CD14-positive monocyte (primary cell): ENCODE data around the gene TMEM238L. TPM values are rescaled to one million over a fixed set of nuclear protein-coding genes. Genes with fewer than 3 reads are reported as not detected.

Experiments
- DNase-seq, 3 donors: peaks; one replicate each; pipeline ENCODE4 v3.0.0-alpha.2; 2011 to 2022
- H2AFZ ChIP-seq: 2 replicates; pipeline ENCODE4 v1.6.0; 2012; ENCODE audit warnings: mild to moderate bottlenecking, low read depth, low read length, inconsistent platforms; ENCODE audit not compliant: insufficient read depth, poor library complexity, severe bottlenecking
- H3K27ac ChIP-seq, 2 donors: 1 replicate in 1 of 2; 2 replicates in 1 of 2; pipeline ENCODE4 v1.5.1; 2012 to 2013; ENCODE audit warnings: low read length in 2 of 2, control low read depth in 1 of 2, inconsistent platforms in 1 of 2, low read depth in 1 of 2, mild to moderate bottlenecking in 1 of 2
- H3K27me3 ChIP-seq, 2 donors: one replicate each; pipeline versions ENCODE4 v1.6.0 to v1.6.1; 2011 to 2013; ENCODE audit warnings: low read length in 2 of 2; ENCODE audit not compliant: control insufficient read depth in 2 of 2, insufficient read depth in 2 of 2
- H3K36me3 ChIP-seq, 2 donors: replicated peaks in 1 of 2; 1 replicate in 1 of 2; 2 replicates in 1 of 2; pipeline versions ENCODE4 v1.5.1 to v1.6.1; 2012 to 2013; ENCODE audit warnings: low read length in 2 of 2, control low read depth in 1 of 2, inconsistent platforms in 1 of 2, mild to moderate bottlenecking in 1 of 2; ENCODE audit not compliant: insufficient read depth in 2 of 2, control insufficient read depth in 1 of 2
- H3K4me1 ChIP-seq, 2 donors: 1 replicate in 1 of 2; 2 replicates in 1 of 2; pipeline versions ENCODE4 v1.5.1 to v1.6.1; 2012 to 2013; ENCODE audit warnings: low read length in 2 of 2, control low read depth in 1 of 2, inconsistent platforms in 1 of 2, mild to moderate bottlenecking in 1 of 2, moderate library complexity in 1 of 2; ENCODE audit not compliant: insufficient read depth in 2 of 2, control insufficient read depth in 1 of 2
- H3K4me2 ChIP-seq: replicated peaks from 2 replicates; pipeline ENCODE3; 2012; ENCODE audit warnings: low read length, moderate library complexity, mild to moderate bottlenecking; ENCODE audit not compliant: poor library complexity, severe bottlenecking; ENCODE audit errors: extremely low read depth
- H3K4me3 ChIP-seq, 3 experiments: fragments of 200-600 bp in 1 of 3; sonication (generic) in 1 of 3; replicated peaks in 1 of 3; 1 replicate in 2 of 3; 2 replicates in 1 of 3; pipeline ENCODE4 v1.5.1; 2011 to 2013; ENCODE audit warnings: low read length in 3 of 3, mild to moderate bottlenecking in 3 of 3, control low read depth in 2 of 3, low read depth in 2 of 3, inconsistent platforms in 1 of 3, moderate library complexity in 1 of 3
- H3K79me2 ChIP-seq: 2 replicates; pipeline ENCODE4 v1.6.0; 2012; ENCODE audit warnings: mild to moderate bottlenecking, control low read depth, inconsistent platforms, low read length, moderate library complexity; ENCODE audit not compliant: insufficient read depth
- H3K9ac ChIP-seq: 2 replicates; pipeline ENCODE4 v1.6.0; 2017; ENCODE audit warnings: low read length, mild to moderate bottlenecking; ENCODE audit not compliant: insufficient read depth, poor library complexity, severe bottlenecking
- H3K9me3 ChIP-seq, 2 donors: replicated peaks in 1 of 2; 1 replicate in 1 of 2; 2 replicates in 1 of 2; pipeline versions ENCODE4 v1.5.1 to v1.6.1; 2012 to 2013; ENCODE audit warnings: low read length in 2 of 2, control low read depth in 1 of 2; ENCODE audit not compliant: control insufficient read depth in 1 of 2, insufficient read depth in 1 of 2
- H4K20me1 ChIP-seq: 2 replicates; pipeline ENCODE4 v1.6.0; 2012; ENCODE audit warnings: mild to moderate bottlenecking, low read length, control low read depth, moderate library complexity; ENCODE audit not compliant: insufficient read depth
- H3K27ac Mint-ChIP-seq, 7 donors: one replicate each; pipeline ENCODE4 v1.8.0; 2020; ENCODE audit warnings: mild to moderate bottlenecking in 7 of 7, mixed read lengths in 7 of 7, moderate library complexity in 6 of 7, inconsistent platforms in 2 of 7
- H3K27me3 Mint-ChIP-seq, 3 donors: one replicate each; pipeline ENCODE4 v1.8.0; 2021 to 2022; ENCODE audit warnings: low read depth in 3 of 3, mild to moderate bottlenecking in 3 of 3, mixed read lengths in 3 of 3, moderate library complexity in 3 of 3, inconsistent platforms in 1 of 3
- H3K36me3 Mint-ChIP-seq, 2 donors: one replicate each; pipeline ENCODE4 v1.8.0; 2020; ENCODE audit warnings: mixed read lengths in 2 of 2, inconsistent platforms in 1 of 2, mild to moderate bottlenecking in 1 of 2
- H3K4me1 Mint-ChIP-seq: one replicate; pipeline ENCODE4 v1.8.0; 2020; ENCODE audit warnings: mild to moderate bottlenecking, mixed read lengths
- H3K4me3 Mint-ChIP-seq, 2 donors: one replicate each; pipeline ENCODE4 v1.8.0; 2020; ENCODE audit warnings: mild to moderate bottlenecking in 2 of 2, mixed read lengths in 2 of 2, moderate library complexity in 1 of 2
- H3K9me3 Mint-ChIP-seq, 7 donors: one replicate each; pipeline ENCODE4 v1.8.0; 2020 to 2022; ENCODE audit warnings: mixed read lengths in 7 of 7, mild to moderate bottlenecking in 6 of 7, moderate library complexity in 6 of 7, inconsistent platforms in 2 of 7
- CTCF ChIP-seq: fragments of 200-600 bp; IDR thresholded peaks from one replicate; pipeline ENCODE4 v1.8.0; 2022; ENCODE audit warnings: antibody characterized with exemption, mild to moderate bottlenecking
- WGBS: methylation state at CpG from one replicate; pipeline ENCODE4 v1.1.5; 2013; ENCODE audit warnings: missing lambda C conversion rate; ENCODE audit not compliant: insufficient coverage; 5-methylcytosine and 5-hydroxymethylcytosine counted together
- intact Hi-C, 2 donors: fragments of 100-400 bp; cut with micrococcal nuclease; formaldehyde crosslinking; loops; one replicate each; pipeline versions ENCODE4 v1.15.0 to v1.15.1; 2023
- polyA plus RNA-seq, 3 donors: library from polyadenylated mRNA; depleted of rRNA in 1 of 3; unstranded in 2 of 3; stranded (reverse) in 1 of 3; fragments of 300-500 nt in 2 of 3; fragments of >200 nt in 1 of 3; fragmentation: Illumina TruSeq in 2 of 3; gene quantifications; 1 replicate in 2 of 3; 2 replicates in 1 of 3; pipeline ENCODE4 v1.2.3, GENCODE V29; 2012 to 2021

Gene TMEM238L
- polyA plus RNA-seq, 3 donors: not detected

- Mint-ChIP-seq H3K27me3 (peaks cover 4 to 7% (median 5%) of the 10 kb centered on the region in 3 donors), H3K27ac (no peak overlapping the region), H3K4me1 (peaks cover 8% of the 10 kb centered on the region), H3K36me3 (no peaks in the 10 kb centered on the region), H3K4me3 (no peak overlapping the region), H3K9me3 (no peaks in the 10 kb centered on the region)
- intact Hi-C loops: loop anchor here (2.0 to 10.0 kb wide), 3 partner anchors 71 to 199 kb away; partner anchors contain the start of gene TMEM220 (in 1 of the 2)
- Histone ChIP-seq H4K20me1 (no peaks in the 10 kb centered on the region), H3K79me2 (no peaks in the 10 kb centered on the region), H3K36me3 (no peaks in the 10 kb centered on the region), H2AFZ (peak overlapping the region; percentile 6), H3K27ac (no peak overlapping the region), H3K9me3 (no peaks in the 10 kb centered on the region), H3K27me3 (no peaks in the 10 kb centered on the region), H3K4me2 (no peak overlapping the region), H3K4me3 (no peak overlapping the region), H3K4me1 (peaks cover 6 to 7% of the 10 kb centered on the region in 2 donors), H3K9ac (no peak overlapping the region)
- no peak for DNase-seq
- TF ChIP-seq CTCF: no peak
- WGBS: 86% methylated on average over 5 of the region's 7 CpGs
Observed at GRCh38 chr17:10843811-10844210, 39.9 kb upstream of the TMEM238L start.

GRCh38 chr17:10842658-10843057 lies 38.8 kb upstream of the TMEM238L start:
- 88% methylated on average over 2 of the region's 4 CpGs for WGBS
- DNase-seq: no peak
- Mint-ChIP-seq H3K27me3 (peaks cover 4 to 7% (median 5%) of the 10 kb centered on the region in 3 donors), H3K36me3 (no peaks in the 10 kb centered on the region), H3K4me3 (no peak overlapping the region), H3K9me3 (no peaks in the 10 kb centered on the region), H3K4me1 (peaks cover 8% of the 10 kb centered on the region), H3K27ac (no peak overlapping the region)
- H3K9ac ChIP-seq: no peak overlapping the region
- H3K4me1 ChIP-seq: peaks cover 6 to 7% of the 10 kb centered on the region in 2 donors
- no peaks in the 10 kb centered on the region for H3K27me3 ChIP-seq
- H3K9me3 ChIP-seq: no peaks in the 10 kb centered on the region
- TF ChIP-seq CTCF: no peak
- no peak overlapping the region for H3K4me2 ChIP-seq
- intact Hi-C loops: loop anchor here (10.0 kb wide), 2 partner anchors 108 to 198 kb away; partner anchors contain the start of gene TMEM220 (in 1 of the 2)
- H3K79me2 ChIP-seq: no peaks in the 10 kb centered on the region
- no peak overlapping the region for H3K27ac ChIP-seq
- H4K20me1 ChIP-seq: no peaks in the 10 kb centered on the region
- no peak overlapping the region for H2AFZ ChIP-seq
- H3K36me3 ChIP-seq: no peaks in the 10 kb centered on the region
- no peak overlapping the region for H3K4me3 ChIP-seq
